H1 (cell line): ENCODE results near the gene ST6GALNAC3. TPM values are rescaled to one million over a fixed set of nuclear protein-coding genes. Genes with fewer than 3 reads are reported as not detected.

Experiments
- CTCF ChIA-PET: fragments of 300-600 bp; sonication (Branson Sonifier 250); formaldehyde crosslinking; loops from one replicate; lab custom pipeline; 2021; ENCODE audit not compliant: partially characterized antibody; lab: Charles Lee
- POLR2A ChIA-PET: fragments of 300-600 bp; sonication (Branson Sonifier 250); formaldehyde crosslinking; loops from one replicate; lab custom pipeline; 2021; ENCODE audit warnings: inconsistent platforms; ENCODE audit not compliant: partially characterized antibody; lab: Charles Lee
- DNase-seq, 2 experiments: peaks; one replicate each; pipeline versions ENCODE4 v3.0.0 to v3.0.0-alpha.2; 2010 to 2022; ENCODE audit warnings: low spot score in 2 of 2, low read depth in 1 of 2, mixed read lengths in 1 of 2
- FAIRE-seq: peaks from 2 replicates; lab custom pipeline; 2011; peaks lifted over from hg19 to GRCh38; lab: Jason Lieb, UNC
- H2AFZ ChIP-seq: 2 replicates; pipeline ENCODE4 v1.8.1; 2012; ENCODE audit warnings: low read length, inconsistent platforms
- H2AK5ac ChIP-seq: 2 replicates; pipeline ENCODE4 v1.6.1; 2013; ENCODE audit warnings: low read depth, low read length
- H2BK120ac ChIP-seq: replicated peaks from 2 replicates; pipeline ENCODE3; 2013; ENCODE audit warnings: low read depth, low read length, inconsistent platforms
- H2BK12ac ChIP-seq: 2 replicates; pipeline ENCODE4 v1.6.1; 2013; ENCODE audit warnings: low read depth, low read length
- H2BK15ac ChIP-seq: 2 replicates; pipeline ENCODE4 v1.6.1; 2013; ENCODE audit warnings: low read length
- H2BK20ac ChIP-seq: 2 replicates; pipeline ENCODE4 v1.6.1; 2013; ENCODE audit warnings: low read length
- H2BK5ac ChIP-seq: 2 replicates; pipeline ENCODE4 v1.6.1; 2013; ENCODE audit warnings: low read depth, low read length
- H3K14ac ChIP-seq: 2 replicates; pipeline ENCODE4 v1.6.1; 2013; ENCODE audit warnings: inconsistent platforms; ENCODE audit not compliant: insufficient read length
- H3K18ac ChIP-seq: 2 replicates; pipeline ENCODE4 v1.6.1; 2013; ENCODE audit warnings: low read length; ENCODE audit errors: extremely low read depth
- H3K23ac ChIP-seq: 2 replicates; pipeline ENCODE4 v1.6.1; 2013; ENCODE audit warnings: inconsistent platforms; ENCODE audit not compliant: insufficient read length
- H3K23me2 ChIP-seq: 2 replicates; pipeline ENCODE4 v1.6.1; 2013; ENCODE audit warnings: low read depth, low read length
- H3K27ac ChIP-seq: 2 replicates; pipeline ENCODE4 v1.6.1; 2011; ENCODE audit warnings: low read depth, low read length, inconsistent platforms
- H3K27me3 ChIP-seq, 4 experiments: replicated peaks in 1 of 4; 1 replicate in 1 of 4; 2 replicates in 3 of 4; pipeline versions ENCODE4 v1.6.1 to v1.8.1; 2011 to 2013; ENCODE audit warnings: low read length in 3 of 4, mild to moderate bottlenecking in 3 of 4, inconsistent platforms in 2 of 4, mixed read lengths in 2 of 4, moderate library complexity in 1 of 4; ENCODE audit not compliant: control insufficient read depth in 3 of 4, insufficient read depth in 3 of 4; ENCODE audit errors: extremely low read depth in 1 of 4
- H3K36me3 ChIP-seq, 4 experiments: 2 replicates each; pipeline versions ENCODE4 v1.6.1 to v1.8.1; 2011 to 2013; ENCODE audit warnings: mild to moderate bottlenecking in 4 of 4, low read length in 3 of 4, moderate library complexity in 2 of 4, control low read depth in 1 of 4, inconsistent platforms in 1 of 4; ENCODE audit not compliant: insufficient read depth in 4 of 4, control insufficient read depth in 2 of 4
- H3K4ac ChIP-seq: replicated peaks from 2 replicates; pipeline ENCODE3; 2013; ENCODE audit warnings: low read length, low read depth, mixed read lengths, inconsistent platforms; ENCODE audit not compliant: insufficient read length
- H3K4me1 ChIP-seq, 4 experiments: replicated peaks in 1 of 4; 1 replicate in 1 of 4; 2 replicates in 3 of 4; pipeline versions ENCODE4 v1.6.1 to v1.8.1; 2011 to 2013; ENCODE audit warnings: low read length in 3 of 4, inconsistent platforms in 2 of 4, mixed read lengths in 1 of 4; ENCODE audit not compliant: insufficient read depth in 4 of 4, control insufficient read depth in 3 of 4
- H3K4me2 ChIP-seq, 2 experiments: 2 replicates each; pipeline versions ENCODE4 v1.6.1 to v1.8.1; 2011 to 2013; ENCODE audit warnings: low read depth in 2 of 2, low read length in 2 of 2, control low read depth in 1 of 2, inconsistent platforms in 1 of 2, mild to moderate bottlenecking in 1 of 2; ENCODE audit not compliant: insufficient read depth in 1 of 2
- H3K4me3 ChIP-seq, 4 experiments: fragments of 200-600, 300-600 bp in 1 of 4; sonication (generic), shearing (Covaris generic), sonication (Bioruptor Twin) in 1 of 4; 2 replicates each; pipeline versions ENCODE4 v1.5.1 to v1.8.1; 2011 to 2016; ENCODE audit warnings: low read length in 4 of 4, low read depth in 3 of 4, control low read depth in 2 of 4, inconsistent platforms in 2 of 4, mild to moderate bottlenecking in 2 of 4, mixed read lengths in 1 of 4, moderate library complexity in 1 of 4; ENCODE audit not compliant: insufficient read depth in 2 of 4; ENCODE audit errors: extremely low read depth in 1 of 4
- H3K56ac ChIP-seq: replicated peaks from 2 replicates; pipeline ENCODE3; 2013; ENCODE audit warnings: low read depth, mild to moderate bottlenecking, mixed read lengths, low read length, inconsistent platforms; ENCODE audit not compliant: insufficient read length
- H3K79me1 ChIP-seq: 2 replicates; pipeline ENCODE4 v1.6.1; 2013; ENCODE audit warnings: low read depth, low read length, control low read depth
- H3K79me2 ChIP-seq, 2 experiments: 2 replicates each; pipeline versions ENCODE4 v1.6.1 to v1.8.1; 2012 to 2013; ENCODE audit warnings: low read length in 2 of 2, mild to moderate bottlenecking in 2 of 2, inconsistent platforms in 1 of 2; ENCODE audit not compliant: insufficient read depth in 2 of 2, control insufficient read depth in 1 of 2
- H3K9ac ChIP-seq, 4 experiments: replicated peaks in 1 of 4; 1 replicate in 1 of 4; 2 replicates in 3 of 4; pipeline versions ENCODE4 v1.6.1 to v1.8.1; 2011 to 2013; ENCODE audit warnings: low read depth in 3 of 4, low read length in 3 of 4, control low read depth in 2 of 4, mild to moderate bottlenecking in 2 of 4, moderate library complexity in 2 of 4, inconsistent platforms in 1 of 4; ENCODE audit errors: extremely low read depth in 1 of 4
- H3K9me3 ChIP-seq, 2 experiments: 2 replicates each; pipeline versions ENCODE4 v1.6.1 to v1.8.1; 2012 to 2013; ENCODE audit warnings: mild to moderate bottlenecking in 2 of 2, moderate library complexity in 2 of 2, control low read depth in 1 of 2, inconsistent platforms in 1 of 2, low read depth in 1 of 2, low read length in 1 of 2, mixed read lengths in 1 of 2; ENCODE audit not compliant: insufficient read depth in 2 of 2
- H4K20me1 ChIP-seq, 2 experiments: replicated peaks in 1 of 2; 2 replicates each; pipeline versions ENCODE3 to v1.8.1; 2011 to 2013; ENCODE audit warnings: inconsistent platforms in 2 of 2, low read length in 2 of 2, mild to moderate bottlenecking in 1 of 2; ENCODE audit not compliant: insufficient read depth in 2 of 2, control insufficient read depth in 1 of 2
- H4K5ac ChIP-seq: 2 replicates; pipeline ENCODE4 v1.6.1; 2013; ENCODE audit warnings: low read length, low read depth, mixed read lengths, inconsistent platforms; ENCODE audit not compliant: insufficient read length
- H4K8ac ChIP-seq: 2 replicates; pipeline ENCODE4 v1.8.0; 2013; ENCODE audit warnings: mild to moderate bottlenecking, moderate library complexity, low read length, inconsistent platforms; ENCODE audit not compliant: insufficient read depth; ENCODE audit errors: extremely low read depth
- H4K91ac ChIP-seq: replicated peaks from 2 replicates; pipeline ENCODE3; 2013; ENCODE audit warnings: low read length, mixed read lengths, inconsistent platforms; ENCODE audit not compliant: insufficient read length
- WGBS, 2 experiments: shearing (Covaris generic) in 1 of 2; methylation state at CpG; one replicate each; pipeline versions ENCODE4 v1.1.6 to v1.1.7; 2013 to 2015; ENCODE audit warnings: low lambda C conversion rate in 2 of 2, mixed read lengths in 2 of 2, inconsistent platforms in 1 of 2, low coverage in 1 of 2, missing lambda C conversion rate in 1 of 2; ENCODE audit not compliant: insufficient replicate concordance in 2 of 2, insufficient coverage in 1 of 2, insufficient read length in 1 of 2; ENCODE audit errors: extremely low coverage in 1 of 2, missing lambda C conversion rate in 1 of 2; 5-methylcytosine and 5-hydroxymethylcytosine counted together
- polyA plus RNA-seq, 7 experiments: library from polyadenylated mRNA; depleted of rRNA in 3 of 7; stranded (reverse) in 5 of 7; unstranded in 2 of 7; fragments of >200 nt in 5 of 7; fragments of 200-250 nt in 2 of 7; gene quantifications; 1 replicate in 5 of 7; 2 replicates in 1 of 7; 4 replicates in 1 of 7; pipeline versions ENCODE4 v1.2.1 to v1.2.3, GENCODE V29; 2011 to 2013; ENCODE audit warnings: missing spikeins in 2 of 7, mixed read lengths in 2 of 7
- total RNA-seq: library from RNA; stranded (reverse); fragmentation: NEBNext Ultra II Directional; extraction: Animal tissue kit (Norgen Biotek cat#: 25700); gene quantifications from 2 replicates; pipeline ENCODE4 v1.2.1, GENCODE V29; 2021

The ST6GALNAC3 gene
- total and polyA plus RNA-seq, 2 of the 8 experiments (the other 6 are each of a cell fraction or from before 2014, with no cell fraction given) = 4.9 to 19.0 TPM

GRCh38 chr1:76027341-76027740, 47.2 kb upstream of the ST6GALNAC3 start:
- no peak overlapping the region for H3K14ac ChIP-seq
- no peaks in the 10 kb centered on the region for H3K9me3 ChIP-seq
- no peak overlapping the region for H2AK5ac ChIP-seq
- H3K4ac ChIP-seq = no peak overlapping the region
- no peaks in the 10 kb centered on the region for H3K27me3 ChIP-seq
- H4K8ac ChIP-seq = no peak overlapping the region
- ChIA-PET POLR2A (no interaction called here), CTCF (interaction anchor here (1.4 kb wide), 1 partner anchor 37 kb away, joined by 4 read pairs; no protein-coding TSS in a partner anchor)
- H2BK5ac ChIP-seq = no peak overlapping the region
- no peak overlapping the region for H4K91ac ChIP-seq
- DNase-seq (no peak), FAIRE-seq (no peak)
- WGBS, 2 experiments = 96% methylated on average over 4 of the region's 4 CpGs; no CpG with 5 or more reads in 1 of the 2 experiments
- no peaks in the 10 kb centered on the region for H4K20me1 ChIP-seq
- no peak overlapping the region for H4K5ac ChIP-seq
- H2BK120ac ChIP-seq = no peak overlapping the region
- H3K4me2 ChIP-seq = no peak overlapping the region
- no peak overlapping the region for H3K23ac ChIP-seq
- no peak overlapping the region for H3K9ac ChIP-seq
- H3K79me1 ChIP-seq = no peaks in the 10 kb centered on the region
- H3K4me1 ChIP-seq = no peaks in the 10 kb centered on the region
- H3K23me2 ChIP-seq = no peaks in the 10 kb centered on the region
- H3K4me3 ChIP-seq = no peak overlapping the region
- H3K18ac ChIP-seq = no peak overlapping the region
- no peak overlapping the region for H3K27ac ChIP-seq
- no peak overlapping the region for H3K56ac ChIP-seq
- H2AFZ ChIP-seq = peak overlapping the region; percentile 54; the same call in 1 of the 2 replicates
- H2BK15ac ChIP-seq = no peak overlapping the region
- H3K79me2 ChIP-seq = no peaks in the 10 kb centered on the region
- H2BK12ac ChIP-seq = no peak overlapping the region
- H3K36me3 ChIP-seq = no peaks in the 10 kb centered on the region
- H2BK20ac ChIP-seq = no peak overlapping the region
